Tibial artery (tissue), 4 donors: ENCODE data around the gene UPB1.

Experiments
- DNase-seq, 2 donors: peaks; one replicate each; pipeline ENCODE4 v3.0.0-alpha.2; 2019
- H3K27ac ChIP-seq, 2 donors: fragments of 200-600 bp; sonication (generic) in 1 of 2; 1 replicate in 1 of 2; 2 replicates in 1 of 2; pipeline ENCODE4 v1.5.1; 2018 to 2019; ENCODE audit warnings: mild to moderate bottlenecking in 1 of 2
- H3K27me3 ChIP-seq, 2 donors: fragments of 200-600 bp; sonication (generic) in 1 of 2; one replicate each; pipeline versions ENCODE4 v1.5.1 to v1.6.0; 2016 to 2019
- H3K36me3 ChIP-seq, 3 donors: fragments of 200-600 bp; sonication (generic) in 2 of 3; one replicate each; pipeline ENCODE4 v1.5.1; 2016 to 2019; ENCODE audit warnings: mild to moderate bottlenecking in 2 of 3
- H3K4me1 ChIP-seq, 4 donors: fragments of 200-600 bp; sonication (generic) in 2 of 4; 1 replicate in 3 of 4; 2 replicates in 1 of 4; pipeline ENCODE4 v1.5.1; 2016 to 2019
- H3K4me3 ChIP-seq, 2 donors: fragments of 200-600 bp; sonication (generic) in 1 of 2; 1 replicate in 1 of 2; 2 replicates in 1 of 2; pipeline ENCODE4 v1.5.1; 2018 to 2019; ENCODE audit warnings: mild to moderate bottlenecking in 2 of 2
- H3K9me3 ChIP-seq, 3 donors: fragments of 200-600 bp; sonication (generic) in 1 of 3; one replicate each; pipeline ENCODE4 v1.5.1; 2016 to 2019
- intact Hi-C: fragments of 100-400 bp; cut with DNase I; formaldehyde crosslinking; loops from one replicate; pipeline ENCODE4 v1.15.0; 2023; ENCODE audit warnings: low total_unique reads
- TF ChIP-seq, protein P1 (sequence below), 2 experiments: fragments of 200-600 bp in 1 of 2; fragments of 450-650 bp in 1 of 2; IDR thresholded peaks; one replicate each; pipeline ENCODE4 v1.5.1; 2017 to 2019; ENCODE audit warnings: antibody characterized with exemption in 2 of 2, mild to moderate bottlenecking in 1 of 2, moderate library complexity in 1 of 2

UPB1 gene

DNA sequence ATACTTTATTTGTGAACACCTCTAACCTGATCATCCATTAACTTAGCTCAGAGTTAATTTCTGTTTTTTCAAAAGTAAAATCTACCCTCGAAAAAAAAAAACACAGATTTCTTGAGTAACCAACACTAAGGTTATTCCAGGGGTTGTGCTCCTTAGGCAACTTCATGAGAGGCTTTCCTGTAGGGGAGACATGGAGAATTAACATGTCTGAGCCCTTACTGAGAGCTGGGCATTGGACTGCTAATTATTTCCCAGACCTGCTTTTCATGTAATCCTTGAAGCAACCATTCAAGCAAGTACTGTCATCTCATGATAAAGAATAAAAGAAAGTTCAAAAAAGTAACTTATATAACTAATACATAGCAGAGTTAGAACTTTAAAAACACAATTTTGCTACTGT lies 13.5 kb upstream of the UPB1 start:
- H3K9me3 ChIP-seq, result no peaks in the 10 kb centered on the region
- H3K36me3 ChIP-seq, result no peaks in the 10 kb centered on the region
- peaks cover 0 to 9% (median 0%) of the 10 kb centered on the region in 4 donors for H3K4me1 ChIP-seq
- no peak for DNase-seq
- TF ChIP-seq, protein P1, sequence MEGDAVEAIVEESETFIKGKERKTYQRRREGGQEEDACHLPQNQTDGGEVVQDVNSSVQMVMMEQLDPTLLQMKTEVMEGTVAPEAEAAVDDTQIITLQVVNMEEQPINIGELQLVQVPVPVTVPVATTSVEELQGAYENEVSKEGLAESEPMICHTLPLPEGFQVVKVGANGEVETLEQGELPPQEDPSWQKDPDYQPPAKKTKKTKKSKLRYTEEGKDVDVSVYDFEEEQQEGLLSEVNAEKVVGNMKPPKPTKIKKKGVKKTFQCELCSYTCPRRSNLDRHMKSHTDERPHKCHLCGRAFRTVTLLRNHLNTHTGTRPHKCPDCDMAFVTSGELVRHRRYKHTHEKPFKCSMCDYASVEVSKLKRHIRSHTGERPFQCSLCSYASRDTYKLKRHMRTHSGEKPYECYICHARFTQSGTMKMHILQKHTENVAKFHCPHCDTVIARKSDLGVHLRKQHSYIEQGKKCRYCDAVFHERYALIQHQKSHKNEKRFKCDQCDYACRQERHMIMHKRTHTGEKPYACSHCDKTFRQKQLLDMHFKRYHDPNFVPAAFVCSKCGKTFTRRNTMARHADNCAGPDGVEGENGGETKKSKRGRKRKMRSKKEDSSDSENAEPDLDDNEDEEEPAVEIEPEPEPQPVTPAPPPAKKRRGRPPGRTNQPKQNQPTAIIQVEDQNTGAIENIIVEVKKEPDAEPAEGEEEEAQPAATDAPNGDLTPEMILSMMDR (IDR thresholded peaks at IDR 0.05), result no peak
- H3K27me3 ChIP-seq, result no peaks in the 10 kb centered on the region
- H3K27ac ChIP-seq, result no peak overlapping the region
- H3K4me3 ChIP-seq, result no peak overlapping the region
- intact Hi-C loops, result no loop called here

DNA sequence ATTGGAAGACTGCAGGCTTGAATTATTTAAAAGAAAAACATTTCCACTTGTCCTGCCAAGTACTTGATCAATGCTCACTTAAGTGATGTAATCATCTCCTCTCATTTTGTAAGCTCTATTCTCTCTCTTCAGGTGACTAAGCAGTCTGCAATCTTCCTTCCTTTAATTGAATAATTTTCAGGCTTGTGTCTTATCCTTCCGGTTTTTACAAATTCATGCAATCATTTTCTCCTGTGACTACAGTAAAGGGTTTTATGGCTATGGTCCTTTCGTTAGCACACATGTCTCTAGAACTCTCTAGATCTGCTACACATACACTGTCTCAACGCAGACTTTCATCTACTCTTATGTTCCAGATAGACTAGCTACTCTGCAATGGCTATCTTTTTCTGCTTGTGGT lies 12.6 kb upstream of the UPB1 start:
- Histone ChIP-seq H3K4me1 (peaks cover 0 to 9% (median 0%) of the 10 kb centered on the region in 4 donors), H3K9me3 (no peaks in the 10 kb centered on the region), H3K36me3 (no peaks in the 10 kb centered on the region), H3K4me3 (no peak overlapping the region), H3K27me3 (no peaks in the 10 kb centered on the region), H3K27ac (no peak overlapping the region)
- TF ChIP-seq, protein P1 (IDR thresholded peaks at IDR 0.05), result no peak
- intact Hi-C loops, result no loop called here
- no peak for DNase-seq

DNA sequence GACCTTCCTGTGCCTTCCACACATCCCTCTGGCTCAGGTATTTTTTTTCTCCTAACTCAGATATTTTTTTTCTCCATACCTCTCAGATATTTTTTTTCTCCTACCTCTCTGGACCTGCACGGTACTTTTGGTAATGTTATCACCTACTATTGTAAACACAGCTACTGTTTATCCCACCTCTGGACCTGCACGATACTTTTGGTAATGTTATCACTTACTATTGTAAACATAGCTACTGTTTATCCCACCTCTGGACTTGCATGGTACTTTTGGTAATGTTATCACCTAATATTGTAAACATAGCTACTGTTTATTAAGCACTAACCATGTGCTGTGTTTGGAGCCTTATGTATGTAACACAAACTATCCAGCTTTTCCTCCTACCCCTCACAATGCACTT lies 12.1 kb upstream of the UPB1 start:
- H3K36me3 ChIP-seq, result no peaks in the 10 kb centered on the region
- no peaks in the 10 kb centered on the region for H3K27me3 ChIP-seq
- DNase-seq, result no peak
- no peaks in the 10 kb centered on the region for H3K9me3 ChIP-seq
- TF ChIP-seq, protein P1 (IDR thresholded peaks at IDR 0.05), result no peak
- peaks cover 0 to 9% (median 0%) of the 10 kb centered on the region in 4 donors for H3K4me1 ChIP-seq
- no peak overlapping the region for H3K4me3 ChIP-seq
- intact Hi-C loops, result no loop called here
- H3K27ac ChIP-seq, result no peak overlapping the region

DNA sequence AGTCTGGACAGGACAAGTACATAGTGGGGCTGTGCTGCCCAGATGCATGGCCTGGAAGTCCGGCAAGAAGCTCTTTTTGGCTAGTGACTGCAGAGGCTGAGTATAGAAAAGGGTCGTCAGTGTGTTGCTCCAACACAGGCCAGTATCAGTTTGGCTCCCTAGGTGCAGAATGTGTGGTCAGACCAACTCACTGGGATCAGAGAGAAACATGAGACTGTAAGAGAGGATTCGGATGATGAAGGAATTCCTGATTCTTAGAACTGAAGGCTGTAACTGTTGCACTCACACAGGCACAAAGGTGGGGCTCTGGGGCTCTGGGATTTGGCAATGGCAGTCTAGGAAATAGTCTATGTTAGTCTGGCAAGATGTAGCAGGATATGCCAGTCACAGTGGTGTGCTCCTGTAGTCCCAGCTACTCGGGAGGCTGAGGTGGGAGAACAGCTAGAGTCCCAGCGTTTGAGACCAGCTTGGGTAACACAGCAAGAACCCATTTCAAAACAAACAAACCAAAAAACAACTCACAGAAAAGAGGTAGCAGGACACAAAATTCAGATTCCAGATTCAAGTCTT lies 11.1 kb upstream of the UPB1 start:
- peaks cover 0 to 9% (median 0%) of the 10 kb centered on the region in 4 donors for H3K4me1 ChIP-seq
- no peaks in the 10 kb centered on the region for H3K27me3 ChIP-seq
- TF ChIP-seq, protein P1 (IDR thresholded peaks at IDR 0.05), result no peak
- no peaks in the 10 kb centered on the region for H3K9me3 ChIP-seq
- intact Hi-C loops, result no loop called here
- H3K27ac ChIP-seq, result no peak overlapping the region
- no peak overlapping the region for H3K4me3 ChIP-seq
- H3K36me3 ChIP-seq, result no peaks in the 10 kb centered on the region
- DNase-seq, result no peak

DNA sequence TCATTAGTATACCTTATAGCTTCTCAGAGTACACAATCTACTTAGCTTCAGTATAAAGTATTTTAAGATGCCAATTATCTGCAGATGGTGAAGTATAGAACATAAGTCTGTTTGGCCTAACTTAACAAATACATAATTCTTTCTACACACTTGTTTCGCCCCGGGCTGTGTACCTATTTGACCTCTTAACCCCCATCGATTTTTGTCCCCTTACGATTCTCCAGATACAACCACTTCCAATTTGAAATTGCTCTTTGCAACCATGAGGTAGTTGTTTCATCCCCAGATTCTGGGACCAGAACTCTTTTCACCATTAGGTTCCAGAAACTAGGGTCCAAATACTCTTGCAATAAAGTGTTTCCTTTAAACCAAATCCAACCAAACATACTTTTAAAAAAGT lies 10.0 kb upstream of the UPB1 start:
- H3K27ac ChIP-seq, result no peak overlapping the region
- intact Hi-C loops, result no loop called here
- TF ChIP-seq, protein P1 (IDR thresholded peaks at IDR 0.05), result no peak

DNA sequence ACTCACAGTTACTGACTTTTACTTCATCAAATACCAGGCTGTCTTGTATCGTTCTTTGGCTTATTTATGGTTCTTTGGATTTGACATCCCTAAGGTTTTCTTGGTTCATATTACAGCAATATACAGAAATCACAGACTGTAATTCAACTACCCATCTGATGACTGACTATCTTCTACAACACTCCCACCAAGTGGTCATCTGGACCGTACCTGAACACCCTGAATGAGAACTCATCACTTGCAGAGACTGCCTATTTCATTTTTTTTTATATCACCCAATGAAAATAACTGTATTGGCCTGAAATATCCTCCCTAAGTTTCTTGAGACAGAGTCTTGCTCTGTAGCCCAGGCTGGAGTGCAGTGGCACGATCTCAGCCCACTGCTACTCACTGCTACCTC lies 9.5 kb upstream of the UPB1 start:
- no peak overlapping the region for H3K4me3 ChIP-seq
- no peak overlapping the region for H3K27ac ChIP-seq
- no peak for DNase-seq
- intact Hi-C loops, result no loop called here
- H3K36me3 ChIP-seq, result no peaks in the 10 kb centered on the region
- peaks cover 0 to 9% (median 0%) of the 10 kb centered on the region in 4 donors for H3K4me1 ChIP-seq
- TF ChIP-seq, protein P1 (IDR thresholded peaks at IDR 0.05), result no peak
- H3K9me3 ChIP-seq, result no peaks in the 10 kb centered on the region
- H3K27me3 ChIP-seq, result no peaks in the 10 kb centered on the region

More for the DNA sequence above, 10.0 kb upstream of the UPB1 start:
- DNase-seq, result no peak
- Histone ChIP-seq H3K4me3 (no peak overlapping the region), H3K27me3 (no peaks in the 10 kb centered on the region), H3K9me3 (no peaks in the 10 kb centered on the region), H3K36me3 (no peaks in the 10 kb centered on the region), H3K4me1 (peaks cover 0 to 9% (median 0%) of the 10 kb centered on the region in 4 donors)
